Adipose tissue (tissue), 3 donors: ENCODE data around the gene USP27X. TPM values are rescaled to one million over a fixed set of nuclear protein-coding genes. Genes with fewer than 3 reads are reported as not detected.
A peak's percentile ranks its signal among the peaks of the same experiment; 100 is the strongest.

Source experiments
- H3K27ac ChIP-seq: one replicate; pipeline ENCODE4 v1.5.1; 2013; ENCODE audit warnings: low read depth, low read length
- WGBS, 3 donors: extraction: QIAGEN DNeasy Blood & Tissue Kit; methylation state at CpG; one replicate each; pipeline ENCODE4 v1.1.7; 2013; 5-methylcytosine and 5-hydroxymethylcytosine counted together
- polyA plus RNA-seq, 3 donors: library from polyadenylated mRNA; stranded (reverse); fragments of 200-250 nt; gene quantifications; one replicate each; pipeline ENCODE4 v1.2.3, GENCODE V29; 2013
- donor health status: healthy with polysubstance abuse.
- donor health status: Bipolar disorder and iron deficiency.
- donor health status: healthy.

Gene USP27X
- polyA plus RNA-seq, 3 donors: 1.2 to 2.0 (median 2.0) TPM

- 27 to 42% (median 28%) methylated on average over 18 to 28 of the region's 28 CpGs for WGBS, 3 donors
- H3K27ac ChIP-seq: peak overlapping the region; percentile 19
Observed at GRCh38 chrX:49878128-49878833, 1.0 kb upstream of the USP27X start.

DNA sequence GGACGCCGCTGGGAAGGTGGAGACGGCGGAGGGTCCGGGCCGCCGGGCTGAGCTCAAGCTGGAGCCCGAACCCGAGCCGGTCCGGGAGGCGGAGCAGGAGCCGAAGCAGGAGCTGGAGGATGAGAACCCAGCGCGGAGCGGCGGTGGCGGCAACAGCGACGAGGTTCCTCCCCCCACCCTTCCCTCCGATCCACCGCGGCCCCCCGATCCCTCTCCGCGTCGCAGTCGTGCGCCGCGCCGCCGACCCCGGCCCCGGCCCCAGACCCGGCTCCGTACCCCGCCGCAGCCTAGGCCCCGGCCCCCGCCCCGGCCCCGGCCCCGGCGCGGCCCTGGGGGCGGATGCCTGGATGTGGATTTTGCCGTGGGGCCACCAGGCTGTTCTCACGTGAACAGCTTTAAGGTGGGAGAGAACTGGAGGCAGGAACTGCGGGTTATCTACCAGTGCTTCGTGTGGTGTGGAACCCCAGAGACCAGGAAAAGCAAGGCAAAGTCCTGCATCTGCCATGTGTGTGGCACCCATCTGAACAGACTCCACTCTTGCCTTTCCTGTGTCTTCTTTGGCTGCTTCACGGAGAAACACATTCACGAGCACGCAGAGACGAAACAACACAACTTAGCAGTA, 483 bp downstream of the USP27X start:
- 4 to 40% (median 5%) methylated on average over 16 to 44 of the region's 55 CpGs for WGBS, 3 donors
- no peak overlapping the region for H3K27ac ChIP-seq

DNA sequence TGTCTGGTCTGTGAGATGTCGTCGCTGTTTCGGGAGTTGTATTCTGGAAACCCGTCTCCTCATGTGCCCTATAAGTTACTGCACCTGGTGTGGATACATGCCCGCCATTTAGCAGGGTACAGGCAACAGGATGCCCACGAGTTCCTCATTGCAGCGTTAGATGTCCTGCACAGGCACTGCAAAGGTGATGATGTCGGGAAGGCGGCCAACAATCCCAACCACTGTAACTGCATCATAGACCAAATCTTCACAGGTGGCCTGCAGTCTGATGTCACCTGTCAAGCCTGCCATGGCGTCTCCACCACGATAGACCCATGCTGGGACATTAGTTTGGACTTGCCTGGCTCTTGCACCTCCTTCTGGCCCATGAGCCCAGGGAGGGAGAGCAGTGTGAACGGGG, 1.4 kb downstream of the USP27X start:
- H3K27ac ChIP-seq: no peak overlapping the region
- WGBS, 3 donors: 84 to 92% (median 90%) methylated on average over 12 of the region's 12 CpGs

DNA sequence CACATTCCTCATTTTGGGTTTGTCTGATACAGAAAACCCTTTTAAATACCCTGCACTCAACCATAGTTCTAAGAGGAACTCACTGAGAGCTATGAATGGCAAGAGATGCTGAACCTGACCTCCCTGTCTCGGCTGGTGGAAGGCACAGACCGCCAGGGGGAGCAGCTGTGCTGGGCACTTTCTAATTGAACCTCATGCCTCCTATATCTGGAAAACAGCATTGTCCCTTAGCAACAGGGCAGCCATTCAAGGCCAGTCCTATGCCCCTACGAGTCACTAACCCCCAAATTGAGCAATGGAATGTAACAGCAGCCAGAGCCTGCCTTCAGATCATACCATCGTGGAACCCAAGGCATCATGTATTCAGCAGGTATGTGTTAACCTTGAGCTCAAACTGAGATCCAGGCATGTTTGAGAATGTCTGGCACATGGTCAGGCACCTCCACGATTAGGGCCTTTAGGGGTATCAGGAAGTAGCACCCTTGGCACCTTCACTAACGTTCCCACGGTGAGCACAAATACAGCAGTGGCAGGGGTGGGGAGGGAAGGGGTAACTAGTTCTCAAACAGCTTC, 5.1 kb downstream of the USP27X start:
- no peak overlapping the region for H3K27ac ChIP-seq

GRCh38 chrX:49892542-49892941, 13.3 kb downstream of the USP27X start:
- 59 to 86% (median 68%) methylated on average over 4 of the region's 4 CpGs for WGBS, 3 donors
- no peak overlapping the region for H3K27ac ChIP-seq

More for the DNA sequence above, 5.1 kb downstream of the USP27X start:
- 24 to 45% (median 44%) methylated on average over 7 of the region's 7 CpGs for WGBS, 3 donors

- no peak overlapping the region for H3K27ac ChIP-seq
- 68 to 86% (median 78%) methylated on average over 4 of the region's 4 CpGs for WGBS, 3 donors
Observed at GRCh38 chrX:49896951-49897350, 17.7 kb downstream of the USP27X start.

- H3K27ac ChIP-seq: no peak overlapping the region
Observed at GRCh38 chrX:49901048-49901447, 21.8 kb downstream of the USP27X start.

- 26 to 37% (median 29%) methylated on average over 3 of the region's 3 CpGs for WGBS, 3 donors
- H3K27ac ChIP-seq: no peak overlapping the region
Observed at GRCh38 chrX:49910344-49910743, 31.1 kb downstream of the USP27X start.

- H3K27ac ChIP-seq: no peak overlapping the region
- WGBS, 3 donors: 69 to 93% (median 70%) methylated on average over 2 to 3 of the region's 3 CpGs
Observed at GRCh38 chrX:49912086-49912485, 32.8 kb downstream of the USP27X start.

GRCh38 chrX:49912861-49913260, 33.6 kb downstream of the USP27X start:
- 66 to 76% (median 70%) methylated on average over 3 of the region's 3 CpGs for WGBS, 3 donors
- H3K27ac ChIP-seq: no peak overlapping the region

- 27 to 30% (median 29%) methylated on average over 8 of the region's 8 CpGs for WGBS, 3 donors
- H3K27ac ChIP-seq: no peak overlapping the region
Observed at GRCh38 chrX:49915361-49916222, 36.3 kb downstream of the USP27X start.

DNA sequence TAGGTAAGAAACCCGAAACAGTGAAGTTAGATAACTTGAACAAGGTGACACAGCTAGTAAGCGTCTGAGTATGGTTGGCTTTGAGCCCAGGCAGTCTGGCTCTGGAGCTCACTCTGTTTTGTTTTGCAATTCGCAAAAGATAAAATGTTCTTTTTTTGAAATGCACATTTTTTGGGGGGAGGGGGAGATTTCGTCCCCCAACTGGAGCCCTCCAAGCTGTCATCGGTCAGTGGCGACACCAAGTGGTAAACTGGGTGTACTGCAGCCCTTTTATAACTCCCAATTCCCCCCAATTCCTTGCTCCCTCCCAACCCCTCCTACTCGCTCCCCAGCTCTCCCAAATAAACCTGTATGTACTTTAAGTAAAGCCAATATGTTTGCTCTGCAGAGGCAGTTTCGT, 40.3 kb downstream of the USP27X start:
- 10 to 22% (median 18%) methylated on average over 8 of the region's 8 CpGs for WGBS, 3 donors
- no peak overlapping the region for H3K27ac ChIP-seq

GRCh38 chrX:49921109-49921508, 41.8 kb downstream of the USP27X start:
- no peak overlapping the region for H3K27ac ChIP-seq
- WGBS, 3 donors: 72 to 76% (median 76%) methylated on average over 2 of the region's 2 CpGs

- WGBS, 3 donors: 0 to 34% (median 0%) methylated on average over 42 to 82 of the region's 83 CpGs
Observed at GRCh38 chrX:49922291-49923241, 43.3 kb downstream of the USP27X start, which contains the start of gene CLCN5. CLCN5 (plus strand) TSS chrX:49922596; CDS start chrX:49925299, 2,703 bp downstream.

DNA sequence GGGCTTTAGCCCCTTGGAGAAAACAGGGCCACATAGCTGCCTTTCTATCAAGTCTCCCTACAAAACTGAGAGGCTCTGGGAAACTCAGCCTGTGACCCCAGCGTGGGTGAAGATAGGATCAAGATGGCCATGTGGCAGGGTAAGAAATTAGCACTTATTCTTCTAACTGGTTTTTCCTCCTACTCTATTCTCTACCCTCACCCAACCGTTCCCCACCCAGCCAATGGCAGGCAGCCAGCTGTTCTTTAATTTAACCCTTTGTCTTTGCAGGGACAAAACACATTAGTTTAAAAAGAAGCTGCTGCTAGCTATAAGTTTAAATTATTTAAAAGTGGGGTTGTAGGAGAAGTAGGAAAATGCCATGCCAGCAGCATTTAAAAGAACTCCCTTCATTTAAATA, 45.9 kb downstream of the USP27X start:
- 39 to 54% (median 50%) methylated on average over 2 of the region's 2 CpGs for WGBS, 3 donors
- no peak overlapping the region for H3K27ac ChIP-seq

More at GRCh38 chrX:49922291-49923241, 43.3 kb downstream of the USP27X start, which contains the start of gene CLCN5:
- H3K27ac ChIP-seq: no peak within 1 kb of the TSS

DNA sequence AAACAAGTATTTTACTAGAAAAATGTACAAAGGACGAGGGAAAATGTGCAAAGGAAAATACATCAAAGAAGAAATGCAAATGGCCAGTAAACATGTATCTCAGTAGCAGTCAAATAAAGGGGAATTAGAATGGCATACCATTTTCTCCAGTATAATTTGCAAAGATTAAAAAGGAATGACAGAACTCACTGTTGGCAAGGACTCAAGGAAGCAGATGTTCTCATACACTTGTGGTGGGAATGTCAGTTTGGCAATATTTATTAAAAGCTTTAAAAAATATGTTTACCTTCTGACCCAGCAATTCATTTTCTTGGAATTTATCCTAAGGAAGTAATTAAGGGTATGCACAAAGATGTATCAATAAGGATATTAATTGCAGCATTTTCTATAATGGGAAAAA, 50.8 kb downstream of the USP27X start:
- no peak overlapping the region for H3K27ac ChIP-seq
- WGBS, 3 donors: 31 to 83% (median 67%) methylated on average over 1 of the region's 1 CpG
